ENCODE results near the gene LDLRAD2.
"Not testable (repeated sequence)": the region's sequence is repeated elsewhere in the genome, so short reads cannot be mapped to it uniquely, and the experiment has no call there.

LDLRAD2 gene

DNA sequence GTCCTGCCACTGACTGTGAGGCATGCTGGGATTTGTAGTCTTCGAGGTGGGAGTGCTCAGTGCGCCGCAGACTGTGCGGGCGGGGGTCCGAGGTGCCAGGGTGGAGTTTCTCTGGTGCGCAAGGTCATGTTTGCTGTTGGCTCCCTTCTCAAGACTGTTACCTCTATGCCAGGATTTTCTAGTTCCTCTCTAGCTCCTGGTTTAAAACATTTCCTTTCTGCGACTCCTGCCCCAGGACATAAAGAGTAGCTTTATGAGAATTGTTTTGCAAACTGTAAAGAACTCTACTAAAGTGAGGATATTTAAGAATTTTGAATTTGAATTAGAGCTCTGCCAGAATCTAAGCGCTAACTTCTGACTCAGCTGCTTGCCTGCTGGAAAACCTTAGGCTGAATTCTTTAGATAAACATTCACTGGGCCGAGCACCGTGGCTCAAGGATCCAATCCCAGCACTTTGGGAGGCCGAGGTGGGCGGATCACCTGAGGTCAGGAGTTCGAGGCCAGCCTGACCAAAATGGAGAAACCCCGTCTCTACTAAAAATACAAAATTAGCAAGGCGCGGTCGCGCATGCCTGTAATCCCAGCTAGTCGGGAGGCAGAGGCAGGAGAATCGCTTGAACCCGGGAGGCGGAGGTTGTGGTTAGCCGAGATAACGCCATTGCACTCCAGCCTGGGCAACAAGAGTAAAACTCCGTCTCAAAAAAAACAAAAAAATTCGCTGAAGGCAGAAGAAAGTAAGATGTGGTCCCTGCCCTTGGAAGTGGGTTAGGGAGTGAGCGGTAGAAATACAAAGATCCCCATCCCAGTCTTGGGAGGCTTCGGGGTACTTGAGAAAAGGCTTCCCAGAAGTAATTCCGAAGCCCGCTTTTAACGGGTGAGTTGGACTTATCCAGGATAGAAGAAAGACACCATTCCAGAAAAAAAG lies 28.1 kb upstream of the LDLRAD2 start:
- no peak for DNase-seq (ENCODE audit: low read depth)

- DNase-seq (ENCODE audit: low read depth), result not testable (repeated sequence)
Measured at GRCh38 chr1:21785764-21786163, 26.3 kb upstream of the LDLRAD2 start.

GRCh38 chr1:21786640-21787039 lies 25.4 kb upstream of the LDLRAD2 start:
- DNase-seq (ENCODE audit: low read depth), result no peak

DNA sequence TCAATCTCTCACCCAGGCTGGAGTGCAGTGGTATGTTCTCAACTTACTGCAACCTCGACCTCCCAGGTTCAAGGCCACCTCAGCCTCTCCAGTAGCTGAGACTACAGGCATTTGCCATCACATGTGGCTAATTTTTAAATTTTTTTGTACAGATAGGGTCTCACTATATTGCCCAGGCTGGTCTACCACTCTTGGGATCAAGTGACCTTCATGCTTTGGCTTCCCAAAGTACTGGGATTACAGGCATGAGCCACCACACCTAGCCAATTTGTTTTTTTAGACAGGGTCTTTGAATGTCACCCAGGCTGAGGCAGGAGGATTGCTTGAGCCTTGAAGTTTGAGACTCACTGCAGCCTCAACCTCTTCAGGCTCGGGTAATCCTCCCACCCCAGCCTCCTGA lies 19.0 kb upstream of the LDLRAD2 start:
- no peak for DNase-seq (ENCODE audit: low read depth)

- no peak for DNase-seq (ENCODE audit: low read depth)
Measured at GRCh38 chr1:21794656-21795055, 17.4 kb upstream of the LDLRAD2 start.

- DNase-seq (ENCODE audit: low read depth), result no peak
Measured at GRCh38 chr1:21795075-21795474, 17.0 kb upstream of the LDLRAD2 start.

- DNase-seq (ENCODE audit: low read depth), result no peak
Measured at GRCh38 chr1:21799730-21800129, 12.3 kb upstream of the LDLRAD2 start.

DNA sequence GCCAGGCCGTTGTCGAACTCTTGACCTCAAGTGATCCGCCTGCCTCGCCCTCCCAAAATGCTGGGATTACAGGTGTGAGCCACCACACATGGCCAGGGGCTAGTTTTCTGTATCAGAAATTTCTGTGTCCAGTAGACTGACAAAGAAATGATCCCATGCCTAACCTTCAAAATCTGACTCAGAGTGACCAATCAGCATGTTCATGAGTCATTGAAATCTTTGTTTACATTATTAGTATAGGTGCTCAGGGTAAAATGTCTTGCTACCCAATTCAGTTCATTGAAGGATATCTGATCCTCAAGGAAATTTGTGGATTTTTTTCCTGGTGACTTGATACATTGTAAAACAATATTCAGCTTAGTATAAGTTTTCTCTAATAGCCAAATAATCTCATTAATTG lies 11.0 kb upstream of the LDLRAD2 start:
- DNase-seq (ENCODE audit: low read depth), result no peak

DNA sequence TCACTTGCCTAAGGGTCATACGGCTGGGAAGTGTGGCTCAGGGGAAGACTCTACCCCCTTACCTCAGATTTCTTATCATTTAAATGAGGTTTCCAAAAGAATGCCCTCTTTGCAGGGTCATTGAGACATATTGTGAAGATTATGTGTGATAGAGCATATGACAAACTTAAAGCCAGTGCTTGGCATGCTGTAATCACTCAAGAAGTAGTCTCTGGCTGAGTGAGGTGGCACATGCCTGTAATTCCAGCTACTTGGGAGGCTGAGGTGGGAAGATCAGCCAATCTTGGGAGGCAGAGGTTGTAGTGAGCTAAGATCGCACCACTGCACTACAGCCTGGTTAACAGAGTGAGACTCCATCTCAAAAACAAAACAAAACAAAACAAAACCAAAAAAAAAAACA lies 7.5 kb upstream of the LDLRAD2 start:
- DNase-seq (ENCODE audit: low read depth), result no peak

- no peak for DNase-seq (ENCODE audit: low read depth)
Measured at GRCh38 chr1:21813542-21813941, 1.5 kb downstream of the LDLRAD2 start.

DNA sequence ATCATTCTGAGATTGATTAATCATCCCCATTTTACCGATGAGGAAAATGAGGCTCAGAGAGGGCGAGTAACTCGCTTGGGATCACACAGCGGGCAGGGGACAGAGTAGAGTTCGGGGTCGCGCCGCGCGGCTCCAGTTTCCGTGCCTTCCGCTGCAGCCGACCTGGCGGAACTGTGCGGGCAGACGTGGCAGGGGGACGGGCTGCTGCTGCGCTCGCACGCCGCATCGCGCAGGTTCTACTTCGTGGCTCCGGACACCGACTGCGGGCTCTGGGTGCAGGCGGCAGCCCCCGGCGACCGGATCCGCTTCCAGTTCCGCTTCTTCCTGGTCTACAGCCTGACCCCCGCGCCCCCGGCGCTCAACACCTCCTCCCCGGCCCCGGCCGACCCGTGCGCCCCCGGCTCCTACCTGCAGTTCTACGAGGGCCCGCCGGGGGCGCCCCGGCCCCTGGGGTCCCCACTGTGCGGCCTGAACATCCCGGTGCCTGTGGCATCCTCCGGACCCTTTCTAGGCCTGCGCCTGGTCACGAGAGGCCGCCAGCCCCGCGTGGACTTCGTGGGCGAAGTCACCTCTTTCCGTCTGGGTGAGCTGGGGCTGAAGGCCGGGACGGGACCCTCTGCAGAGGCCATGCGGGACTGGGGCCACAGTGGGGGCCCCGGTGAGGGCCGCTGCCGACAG lies 2.3 kb downstream of the LDLRAD2 start:
- DNase-seq (ENCODE audit: low read depth), result no peak

DNA sequence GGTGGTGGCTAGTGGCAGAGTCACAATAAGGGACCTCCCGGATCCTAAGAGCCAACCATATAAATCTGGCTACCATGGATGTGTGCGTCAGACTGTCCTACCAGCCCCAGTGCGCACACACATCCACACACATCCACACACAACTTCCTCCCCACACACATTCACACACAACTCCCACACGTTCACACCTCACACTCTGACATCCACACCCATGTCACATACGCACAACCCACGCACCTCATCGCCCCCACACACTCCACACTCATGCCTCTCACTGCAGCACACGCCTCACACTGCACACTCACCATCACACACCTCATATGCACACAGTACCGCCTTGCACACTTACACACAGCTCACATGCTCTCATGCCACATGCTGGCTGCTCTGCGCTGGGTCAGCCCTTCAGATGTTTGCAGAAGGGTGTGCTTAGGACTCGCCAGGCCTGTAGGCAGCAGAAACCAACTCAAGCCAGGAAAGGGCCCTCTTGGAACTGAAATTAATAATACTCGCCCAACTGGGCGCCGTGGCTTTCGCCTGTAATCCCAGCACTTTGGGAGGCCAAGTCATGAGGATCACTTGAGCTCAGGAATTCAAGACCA lies 3.0 kb downstream of the LDLRAD2 start:
- DNase-seq (ENCODE audit: low read depth), result no peak

- no peak for DNase-seq (ENCODE audit: low read depth)
Measured at GRCh38 chr1:21815724-21816321, 3.8 kb downstream of the LDLRAD2 start.

- no peak for DNase-seq (ENCODE audit: low read depth)
Measured at GRCh38 chr1:21816602-21817302, 4.7 kb downstream of the LDLRAD2 start.

- DNase-seq (ENCODE audit: low read depth), result no peak
Measured at GRCh38 chr1:21818656-21819055, 6.6 kb downstream of the LDLRAD2 start.

- no peak for DNase-seq (ENCODE audit: low read depth)
Measured at GRCh38 chr1:21820597-21821232, 8.7 kb downstream of the LDLRAD2 start.

GRCh38 chr1:21821385-21822019 lies 9.4 kb downstream of the LDLRAD2 start:
- no peak for DNase-seq (ENCODE audit: low read depth)

GRCh38 chr1:21822349-21822748 lies 10.3 kb downstream of the LDLRAD2 start:
- no peak for DNase-seq (ENCODE audit: low read depth)

DNA sequence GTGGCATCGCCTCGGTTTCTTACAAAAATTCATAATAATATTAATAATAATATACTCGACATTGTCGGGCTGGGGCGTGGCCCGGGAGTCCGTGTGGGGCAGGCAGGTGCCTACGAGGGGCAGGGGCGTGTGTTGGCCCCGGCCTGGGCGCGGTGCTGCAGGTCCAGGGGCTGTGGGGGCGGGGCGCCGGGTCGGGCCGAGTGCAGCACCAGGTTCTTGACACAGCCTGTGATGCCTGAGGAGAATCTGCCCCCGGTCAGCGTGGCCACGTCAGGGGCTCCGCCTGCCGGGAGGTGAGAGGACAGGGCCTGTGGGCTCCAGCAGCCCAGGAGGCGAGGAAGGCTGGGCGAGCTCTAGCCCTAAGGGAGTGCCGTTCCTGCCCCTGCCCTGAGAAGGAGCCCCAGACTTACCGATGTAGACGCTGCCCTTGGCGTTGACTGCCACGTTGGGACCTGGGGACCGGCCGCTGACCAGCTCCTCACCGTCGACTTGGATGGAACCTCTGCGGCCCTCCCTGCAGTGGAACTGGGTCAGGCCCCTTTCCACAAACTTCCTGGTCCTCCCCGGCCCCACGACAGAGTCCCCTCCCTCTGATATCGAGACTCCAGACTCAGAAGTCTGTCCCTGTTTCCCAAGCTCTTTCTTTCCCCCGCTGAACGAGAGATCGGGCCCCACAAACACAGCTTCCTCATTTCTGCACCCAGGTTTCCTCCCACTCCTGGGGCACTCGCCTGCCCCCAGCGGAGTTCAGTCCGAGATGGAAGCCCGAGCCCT lies 11.3 kb downstream of the LDLRAD2 start:
- no peak for DNase-seq (ENCODE audit: low read depth)
